ENCODE measurements around the gene CDO1. TPM values are rescaled to one million over a fixed set of nuclear protein-coding genes. Genes with fewer than 3 reads are reported as not detected.

The CDO1 gene
- total RNA-seq, 1 donor from 2014 or later, result not detected

DNA sequence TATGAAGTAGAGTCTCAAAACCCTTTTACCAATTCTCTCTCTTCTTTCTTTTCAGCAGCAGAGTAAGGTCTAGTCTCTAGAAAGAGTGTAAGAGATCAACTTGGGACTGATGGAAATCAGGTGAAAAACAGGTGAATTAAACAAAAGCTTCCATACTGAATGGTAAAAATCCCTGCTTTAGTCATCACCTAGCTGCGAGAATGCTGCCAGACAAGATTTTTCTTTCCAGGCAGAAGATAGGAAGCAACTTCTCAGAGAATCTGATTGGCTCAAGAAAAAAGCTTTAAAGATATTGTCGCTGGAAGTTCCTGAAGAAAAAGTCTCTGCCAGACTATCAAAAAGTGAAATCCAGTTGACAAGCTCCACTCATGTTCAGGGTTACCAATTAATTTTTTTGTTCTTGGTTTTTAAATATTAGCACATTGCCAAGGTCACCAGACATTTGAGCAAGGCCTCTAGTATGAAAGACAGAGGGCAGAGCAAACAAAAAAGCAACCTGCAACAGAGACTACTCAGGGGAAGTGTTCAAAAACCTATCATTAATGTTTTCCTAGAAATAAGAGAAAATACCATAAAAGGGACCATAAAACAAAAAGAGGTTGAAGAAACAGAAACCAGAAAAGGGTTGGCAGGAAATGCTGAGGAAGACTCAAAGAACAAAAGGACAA is 9.3 kb downstream of the CDO1 start:
- TF ChIP-seq, protein P1, sequence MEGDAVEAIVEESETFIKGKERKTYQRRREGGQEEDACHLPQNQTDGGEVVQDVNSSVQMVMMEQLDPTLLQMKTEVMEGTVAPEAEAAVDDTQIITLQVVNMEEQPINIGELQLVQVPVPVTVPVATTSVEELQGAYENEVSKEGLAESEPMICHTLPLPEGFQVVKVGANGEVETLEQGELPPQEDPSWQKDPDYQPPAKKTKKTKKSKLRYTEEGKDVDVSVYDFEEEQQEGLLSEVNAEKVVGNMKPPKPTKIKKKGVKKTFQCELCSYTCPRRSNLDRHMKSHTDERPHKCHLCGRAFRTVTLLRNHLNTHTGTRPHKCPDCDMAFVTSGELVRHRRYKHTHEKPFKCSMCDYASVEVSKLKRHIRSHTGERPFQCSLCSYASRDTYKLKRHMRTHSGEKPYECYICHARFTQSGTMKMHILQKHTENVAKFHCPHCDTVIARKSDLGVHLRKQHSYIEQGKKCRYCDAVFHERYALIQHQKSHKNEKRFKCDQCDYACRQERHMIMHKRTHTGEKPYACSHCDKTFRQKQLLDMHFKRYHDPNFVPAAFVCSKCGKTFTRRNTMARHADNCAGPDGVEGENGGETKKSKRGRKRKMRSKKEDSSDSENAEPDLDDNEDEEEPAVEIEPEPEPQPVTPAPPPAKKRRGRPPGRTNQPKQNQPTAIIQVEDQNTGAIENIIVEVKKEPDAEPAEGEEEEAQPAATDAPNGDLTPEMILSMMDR (IDR thresholded peaks at IDR 0.05), result no peak
- ChIA-PET CTCF (no interaction called here), POLR2A (no interaction called here)
- H3K36me3 Mint-ChIP-seq (ENCODE audit: low read depth), result no peaks in the 10 kb centered on the region
- no peaks in the 10 kb centered on the region for H3K4me1 Mint-ChIP-seq
- intact Hi-C loops (cut with micrococcal nuclease), result no loop called here
- DNase-seq, result no peak
- no peak overlapping the region for H3K4me3 Mint-ChIP-seq
- no peak overlapping the region for H3K27ac Mint-ChIP-seq
- H3K27me3 Mint-ChIP-seq, result peaks cover 12% of the 10 kb centered on the region
- H3K9me3 Mint-ChIP-seq, result no peaks in the 10 kb centered on the region
- ATAC-seq (ENCODE audit: low read depth), result no peak

DNA sequence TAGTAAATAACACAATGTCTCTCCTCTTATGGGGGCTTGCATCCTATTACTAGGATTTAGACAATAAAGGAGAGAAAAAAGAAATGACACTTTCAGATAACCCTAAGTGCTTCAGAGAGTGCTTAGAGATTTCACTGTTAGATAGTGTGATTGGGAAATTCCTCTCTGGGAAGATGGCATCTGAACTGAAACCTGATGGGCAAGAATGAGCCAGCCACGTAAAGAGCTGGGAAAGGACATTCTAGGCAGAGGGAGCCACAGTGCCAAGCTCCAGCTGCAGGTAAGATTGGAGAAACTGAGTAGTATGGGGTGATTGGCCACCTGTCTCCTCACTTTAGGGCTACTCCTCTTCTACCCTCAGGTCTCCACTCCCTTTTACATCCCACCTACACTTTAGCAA is 14.5 kb downstream of the CDO1 start:
- ATAC-seq (ENCODE audit: low read depth), result no peak
- POLR2A ChIA-PET, result no interaction called here
- Mint-ChIP-seq H3K27ac (no peak overlapping the region), H3K36me3 (ENCODE audit: low read depth) (no peaks in the 10 kb centered on the region), H3K4me1 (no peaks in the 10 kb centered on the region), H3K9me3 (no peaks in the 10 kb centered on the region), H3K4me3 (no peak overlapping the region), H3K27me3 (peaks cover 7% of the 10 kb centered on the region)
- CTCF ChIA-PET, result no interaction called here
- no peak for DNase-seq
- intact Hi-C loops (cut with micrococcal nuclease), result no loop called here
- TF ChIP-seq, protein P1 (IDR thresholded peaks at IDR 0.05), result no peak

DNA sequence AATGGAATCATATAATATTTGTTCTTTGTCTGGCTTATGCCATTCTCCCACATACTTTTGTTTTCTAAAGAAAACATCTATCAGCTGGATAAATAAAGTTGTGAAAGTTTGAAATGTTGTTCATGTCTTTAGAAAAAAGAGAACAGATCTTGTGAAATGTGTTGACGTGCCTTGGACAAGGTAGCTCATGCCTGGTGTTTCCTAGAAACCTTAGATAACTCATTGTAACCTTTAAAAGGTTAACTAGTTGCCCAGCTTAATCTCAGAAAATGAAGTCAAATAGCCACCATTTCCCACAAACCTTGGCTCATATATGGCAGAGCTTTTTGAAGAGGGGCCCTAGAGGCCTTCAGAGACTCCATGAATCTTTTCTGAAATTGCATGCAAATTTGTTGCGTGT is 15.3 kb downstream of the CDO1 start:
- Mint-ChIP-seq H3K27me3 (peaks cover 10% of the 10 kb centered on the region), H3K4me1 (no peaks in the 10 kb centered on the region), H3K4me3 (no peak overlapping the region), H3K9me3 (no peaks in the 10 kb centered on the region), H3K36me3 (ENCODE audit: low read depth) (no peaks in the 10 kb centered on the region), H3K27ac (no peak overlapping the region)
- CTCF ChIA-PET, result no interaction called here
- POLR2A ChIA-PET, result no interaction called here
- DNase-seq (no peak), ATAC-seq (ENCODE audit: low read depth) (no peak)
- TF ChIP-seq, protein P1 (IDR thresholded peaks at IDR 0.05), result no peak
- intact Hi-C loops (cut with micrococcal nuclease), result no loop called here

DNA sequence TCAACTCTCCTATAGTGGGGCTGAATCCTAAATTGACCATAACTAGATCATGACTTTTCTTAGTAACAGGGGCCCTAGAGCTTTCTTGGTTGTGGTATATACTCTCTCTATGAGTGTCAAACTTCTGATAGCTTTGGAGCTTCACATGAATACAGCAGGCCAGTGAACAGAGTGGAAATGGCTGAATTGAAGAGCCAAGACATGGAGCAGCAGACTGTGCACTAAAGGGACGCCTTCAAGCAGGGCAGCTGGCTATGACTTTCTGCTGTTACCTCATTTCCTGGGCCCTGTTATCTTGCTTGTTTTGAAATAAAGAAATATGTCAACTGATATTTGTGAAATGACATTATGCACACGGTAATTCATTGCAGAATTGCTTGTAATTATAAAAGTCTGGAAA is 16.4 kb downstream of the CDO1 start:
- DNase-seq (no peak), ATAC-seq (ENCODE audit: low read depth) (no peak)
- no peaks in the 10 kb centered on the region for H3K36me3 Mint-ChIP-seq (ENCODE audit: low read depth)
- intact Hi-C loops (cut with micrococcal nuclease), result no loop called here
- no peak overlapping the region for H3K4me3 Mint-ChIP-seq
- TF ChIP-seq, protein P1 (IDR thresholded peaks at IDR 0.05), result no peak
- ChIA-PET POLR2A (no interaction called here), CTCF (no interaction called here)
- peaks cover 10% of the 10 kb centered on the region for H3K27me3 Mint-ChIP-seq
- H3K4me1 Mint-ChIP-seq, result no peaks in the 10 kb centered on the region
- H3K27ac Mint-ChIP-seq, result no peak overlapping the region
- no peaks in the 10 kb centered on the region for H3K9me3 Mint-ChIP-seq

DNA sequence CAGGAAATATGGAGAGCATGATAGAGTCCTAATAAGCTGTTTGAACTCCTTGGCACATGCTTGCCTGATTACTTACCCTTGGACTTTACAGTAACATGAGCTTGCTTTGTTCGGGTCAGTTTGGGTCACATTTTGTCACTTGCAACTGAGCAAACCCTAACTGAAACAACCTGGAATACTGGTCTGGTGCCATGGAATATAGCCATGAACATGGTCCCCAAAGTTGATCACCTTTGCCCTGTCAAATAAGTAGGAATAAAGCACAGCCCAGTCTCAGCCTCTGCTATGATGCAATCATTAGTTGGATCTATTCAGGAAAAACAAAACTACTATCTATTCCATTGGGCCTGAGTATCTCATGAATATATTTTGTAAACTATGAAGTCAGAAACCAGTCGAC is 18.2 kb downstream of the CDO1 start:
- Mint-ChIP-seq H3K27ac (no peak overlapping the region), H3K36me3 (ENCODE audit: low read depth) (no peaks in the 10 kb centered on the region), H3K4me3 (no peak overlapping the region), H3K27me3 (peaks cover 10% of the 10 kb centered on the region), H3K9me3 (no peaks in the 10 kb centered on the region), H3K4me1 (no peaks in the 10 kb centered on the region)
- intact Hi-C loops (cut with micrococcal nuclease), result no loop called here
- ChIA-PET POLR2A (no interaction called here), CTCF (no interaction called here)
- no peak for DNase-seq
- TF ChIP-seq, protein P1 (IDR thresholded peaks at IDR 0.05), result no peak
- ATAC-seq (ENCODE audit: low read depth), result no peak

Measured in activated B cell treated with CpG ODN at 0.5 μM for 24 hours (primary cell).